GM18526 (cell line): ENCODE results near the gene CNR2.

ENCODE experiments used
- POLR2A ChIP-seq: IDR thresholded peaks from 3 replicates; pipeline ENCODE4 v1.6.1; 2011; ENCODE audit not compliant: insufficient read length; ENCODE audit errors: extremely low read depth

Gene CNR2

GRCh38 chr1:23825076-23825761, 87.9 kb downstream of the CNR2 start, which contains the start of gene HMGCL:
TSS of gene HMGCL (minus strand) at chr1:23825429. CDS start at chr1:23825415, 14 bp downstream.
- peak; percentile 94 for TF ChIP-seq POLR2A

DNA sequence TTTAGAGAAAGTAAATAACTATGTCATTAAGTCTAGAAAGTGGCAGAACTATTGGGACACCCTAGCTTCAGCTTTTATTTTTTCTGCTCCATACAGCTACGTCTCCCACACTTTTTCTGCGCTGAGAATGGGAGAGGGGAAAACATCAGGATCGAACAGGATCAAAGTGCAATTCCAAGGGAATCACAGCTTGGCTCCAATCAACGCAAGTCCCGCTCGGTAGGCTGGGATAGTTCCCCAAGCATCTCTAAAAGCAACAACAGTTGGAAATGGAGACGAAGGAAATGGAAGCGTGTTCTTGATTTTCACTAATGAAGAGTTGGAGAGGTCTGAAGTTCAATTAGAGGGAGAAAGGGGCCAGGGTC, 88.5 kb downstream of the CNR2 start:
- TF ChIP-seq POLR2A: no peak

DNA sequence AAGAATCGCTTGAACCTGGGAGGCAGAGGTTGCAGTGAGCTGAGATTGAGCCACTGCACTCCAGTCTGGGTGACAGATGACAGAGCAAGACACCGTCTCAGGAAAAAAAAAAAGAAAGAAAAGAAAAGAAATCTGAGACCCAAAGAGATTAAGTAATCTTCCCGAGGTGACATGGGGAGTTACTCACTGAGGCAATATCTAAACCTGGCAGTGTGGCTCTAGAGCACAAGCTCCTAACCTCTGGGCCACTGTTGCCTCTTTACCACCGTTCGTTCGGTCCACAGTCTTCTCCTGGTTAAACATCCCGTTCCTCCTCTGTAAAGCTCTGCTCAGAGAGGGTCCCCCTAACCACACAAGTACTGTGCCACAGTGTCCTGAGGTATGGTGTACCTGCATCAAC, 89.4 kb downstream of the CNR2 start:
- TF ChIP-seq POLR2A: no peak
